HuH-7 (cell line): Measurements from ENCODE around the gene AGBL3.
A peak's percentile ranks its signal among the peaks of the same experiment; 100 is the strongest.
"Not testable (repeated sequence)": the region's sequence is repeated elsewhere in the genome, so short reads cannot be mapped to it uniquely, and the experiment has no call there.

Experiments used
- DNase-seq: peaks from one replicate; pipeline ENCODE4 v3.0.0; 2011; ENCODE audit warnings: low spot score

Gene AGBL3

GRCh38 chr7:135076882-135077281 is 90.6 kb downstream of the AGBL3 start:
- DNase-seq, result no peak

- DNase-seq, result no peak
Observed at GRCh38 chr7:135077642-135078041, 91.3 kb downstream of the AGBL3 start.

GRCh38 chr7:135078051-135078450 is 91.7 kb downstream of the AGBL3 start:
- no peak for DNase-seq

GRCh38 chr7:135079068-135079467 is 92.8 kb downstream of the AGBL3 start:
- DNase-seq, result no peak

- DNase-seq, result no peak
Observed at GRCh38 chr7:135083005-135083404, 96.7 kb downstream of the AGBL3 start.

GRCh38 chr7:135088566-135088965 is 102.3 kb downstream of the AGBL3 start:
- no peak for DNase-seq

GRCh38 chr7:135091717-135092116 is 105.4 kb downstream of the AGBL3 start:
- DNase-seq, result no peak

GRCh38 chr7:135094472-135095237 is 108.3 kb downstream of the AGBL3 start:
- DNase-seq, result no peak

GRCh38 chr7:135095450-135095849 is 109.1 kb downstream of the AGBL3 start:
- no peak for DNase-seq

GRCh38 chr7:135098391-135098790 is 112.1 kb downstream of the AGBL3 start:
- DNase-seq, result no peak

- DNase-seq, result no peak
Observed at GRCh38 chr7:135100856-135101255, 114.5 kb downstream of the AGBL3 start.

GRCh38 chr7:135102372-135102771 is 116.1 kb downstream of the AGBL3 start:
- no peak for DNase-seq

- no peak for DNase-seq
Observed at GRCh38 chr7:135109562-135109961, 123.3 kb downstream of the AGBL3 start.

GRCh38 chr7:135109976-135110375 is 123.7 kb downstream of the AGBL3 start:
- DNase-seq, result no peak

- DNase-seq, result no peak
Observed at GRCh38 chr7:135111379-135111778, 125.1 kb downstream of the AGBL3 start.

- peak; percentile 17 for DNase-seq
Observed at GRCh38 chr7:135114622-135115021, 128.3 kb downstream of the AGBL3 start.

GRCh38 chr7:135117096-135117495 is 130.8 kb downstream of the AGBL3 start:
- DNase-seq, result no peak

GRCh38 chr7:135121868-135122267 is 135.6 kb downstream of the AGBL3 start:
- DNase-seq, result no peak

GRCh38 chr7:135124631-135125030 is 138.3 kb downstream of the AGBL3 start:
- DNase-seq, result not testable (repeated sequence)

GRCh38 chr7:135128931-135129330 is 142.6 kb downstream of the AGBL3 start:
- DNase-seq, result no peak

- no peak for DNase-seq
Observed at GRCh38 chr7:135129579-135129978, 143.3 kb downstream of the AGBL3 start.

GRCh38 chr7:135143885-135144668 is 157.8 kb downstream of the AGBL3 start:
- DNase-seq, result no peak

GRCh38 chr7:135147341-135147898 is 161.1 kb downstream of the AGBL3 start:
- no peak for DNase-seq
